GM08714 (cell line): Measurements from ENCODE around the gene SLC30A4.

Source experiments
- H3K4me3 ChIP-seq: fragments of 200-500 bp; sonication (Bioruptor generic); 2 replicates; pipeline ENCODE4 v1.5.1; 2014; ENCODE audit warnings: mild to moderate bottlenecking, low read length, inconsistent platforms
- ZNF274 ChIP-seq: IDR thresholded peaks from 2 replicates; pipeline ENCODE4 v1.6.1; 2012; ENCODE audit warnings: mild to moderate bottlenecking, low read depth, low read length

The SLC30A4 gene

DNA sequence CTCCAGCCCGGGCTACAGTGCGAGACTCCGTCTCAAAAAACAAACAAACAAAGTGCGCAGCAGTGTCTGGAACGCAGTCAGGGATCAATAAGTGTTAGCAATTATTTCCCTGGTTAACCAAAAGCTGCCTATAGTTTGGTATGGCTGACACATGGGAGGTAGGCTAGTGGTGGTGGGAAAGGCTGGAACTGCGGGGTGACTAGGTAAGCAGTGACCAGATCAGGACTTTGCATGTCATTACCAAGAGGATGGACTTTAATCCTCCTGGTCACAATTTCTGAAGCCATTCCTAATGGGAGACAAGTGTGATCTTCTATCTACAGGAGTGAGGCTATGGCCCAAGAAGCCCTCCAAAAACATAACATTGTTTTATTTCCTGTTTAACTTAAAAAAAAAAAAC lies 47.8 kb downstream of the SLC30A4 start:
- no peak for TF ChIP-seq ZNF274
- no peak overlapping the region for H3K4me3 ChIP-seq

DNA sequence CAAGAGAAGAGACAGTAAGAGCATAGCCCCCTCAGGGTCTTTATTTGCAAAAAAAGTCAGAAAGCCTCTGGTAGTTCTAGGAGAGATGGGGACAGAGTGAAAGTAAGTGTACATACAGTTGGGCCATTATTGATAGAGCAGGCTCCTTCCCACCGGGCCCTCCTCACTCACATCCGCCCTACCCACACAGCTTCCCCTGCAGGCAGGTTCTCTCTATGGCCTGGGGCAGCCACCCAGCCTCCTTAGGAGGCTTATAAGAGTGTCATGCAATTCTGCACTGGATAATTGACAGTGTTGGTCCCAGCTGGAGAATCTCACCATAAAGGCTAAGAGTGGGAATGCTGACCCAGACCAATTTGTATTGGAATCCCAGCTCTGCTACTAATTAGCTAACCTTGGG lies 49.5 kb downstream of the SLC30A4 start:
- no peak for TF ChIP-seq ZNF274
- H3K4me3 ChIP-seq = no peak overlapping the region

DNA sequence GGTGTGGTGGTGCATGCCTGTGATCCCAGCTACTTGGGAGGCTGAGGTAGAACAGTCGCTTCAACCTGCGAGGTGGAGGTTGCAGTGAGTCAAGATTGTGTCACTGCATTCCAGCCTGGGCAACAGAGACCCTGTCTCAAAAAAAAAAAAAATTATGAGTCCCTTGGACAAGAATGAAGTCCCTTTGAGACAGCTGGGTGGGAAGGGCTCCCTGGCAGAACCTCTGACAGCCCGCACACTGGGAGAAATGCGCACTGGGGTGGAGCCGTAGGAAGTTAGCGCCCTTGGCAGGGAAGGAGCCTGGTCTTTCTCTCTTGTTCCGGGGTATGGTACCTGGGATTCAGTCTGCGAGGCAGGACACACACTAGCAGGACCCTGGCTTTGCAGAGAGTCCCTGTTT lies 51.4 kb downstream of the SLC30A4 start:
- no peak overlapping the region for H3K4me3 ChIP-seq
- no peak for TF ChIP-seq ZNF274

DNA sequence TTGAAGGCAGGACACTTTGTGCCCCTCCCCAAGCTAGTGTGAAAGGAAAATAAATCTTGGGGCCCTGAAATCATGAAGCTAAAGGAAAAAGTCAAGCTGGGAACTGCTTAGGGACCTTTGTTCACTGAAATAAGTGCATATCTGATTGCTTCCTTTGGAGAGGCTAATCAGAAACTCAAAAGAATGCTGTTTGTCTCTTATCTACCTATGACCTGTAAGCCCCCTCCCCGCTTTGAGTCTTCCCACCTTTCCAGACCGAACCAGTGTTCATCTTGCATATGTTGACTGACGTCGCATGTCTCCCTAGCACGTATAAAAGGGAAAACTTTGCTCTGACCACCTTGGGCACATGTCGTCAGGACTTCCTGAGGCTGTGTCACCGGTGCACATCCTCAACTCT lies 53.1 kb downstream of the SLC30A4 start:
- no peak overlapping the region for H3K4me3 ChIP-seq
- no peak for TF ChIP-seq ZNF274

DNA sequence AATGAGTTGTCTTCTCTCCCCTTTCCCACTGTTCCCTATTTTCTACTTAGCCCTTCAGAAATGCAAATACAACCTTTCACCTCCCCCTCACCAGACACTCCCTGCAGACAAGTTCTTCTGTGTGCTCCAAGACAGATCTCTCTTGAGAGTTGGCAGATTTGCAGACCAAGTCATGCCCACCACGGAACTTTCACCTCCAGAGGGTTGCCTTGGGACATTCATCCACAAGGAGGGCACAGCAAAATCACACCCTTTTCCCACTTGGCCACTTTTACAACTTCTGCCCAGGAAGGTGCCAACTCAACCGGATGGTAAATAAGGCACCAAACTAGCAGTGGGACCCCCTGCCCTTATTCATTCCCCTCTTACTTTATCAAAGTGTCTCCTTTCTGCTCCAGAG lies 53.5 kb downstream of the SLC30A4 start:
- no peak overlapping the region for H3K4me3 ChIP-seq
- no peak for TF ChIP-seq ZNF274

DNA sequence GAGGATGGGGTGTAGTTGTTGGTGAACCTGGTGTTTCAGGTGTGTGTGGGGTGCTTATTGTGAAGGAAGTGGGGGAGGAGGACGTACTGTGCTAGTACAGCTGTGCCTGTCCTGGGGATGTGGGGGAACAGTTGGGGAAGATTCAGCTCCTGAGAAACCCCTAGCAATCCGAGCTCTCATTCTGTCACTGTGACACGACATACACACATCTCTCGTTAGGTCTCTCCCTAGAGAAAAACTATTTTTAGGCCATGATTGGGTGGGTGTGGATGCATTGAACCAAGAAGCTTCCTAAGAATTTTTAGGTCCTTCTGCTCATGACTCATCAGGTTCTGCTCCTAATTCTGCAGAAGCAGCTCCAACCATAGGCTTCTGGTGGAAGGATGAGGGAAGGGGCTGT lies 54.3 kb downstream of the SLC30A4 start:
- H3K4me3 ChIP-seq = no peak overlapping the region

DNA sequence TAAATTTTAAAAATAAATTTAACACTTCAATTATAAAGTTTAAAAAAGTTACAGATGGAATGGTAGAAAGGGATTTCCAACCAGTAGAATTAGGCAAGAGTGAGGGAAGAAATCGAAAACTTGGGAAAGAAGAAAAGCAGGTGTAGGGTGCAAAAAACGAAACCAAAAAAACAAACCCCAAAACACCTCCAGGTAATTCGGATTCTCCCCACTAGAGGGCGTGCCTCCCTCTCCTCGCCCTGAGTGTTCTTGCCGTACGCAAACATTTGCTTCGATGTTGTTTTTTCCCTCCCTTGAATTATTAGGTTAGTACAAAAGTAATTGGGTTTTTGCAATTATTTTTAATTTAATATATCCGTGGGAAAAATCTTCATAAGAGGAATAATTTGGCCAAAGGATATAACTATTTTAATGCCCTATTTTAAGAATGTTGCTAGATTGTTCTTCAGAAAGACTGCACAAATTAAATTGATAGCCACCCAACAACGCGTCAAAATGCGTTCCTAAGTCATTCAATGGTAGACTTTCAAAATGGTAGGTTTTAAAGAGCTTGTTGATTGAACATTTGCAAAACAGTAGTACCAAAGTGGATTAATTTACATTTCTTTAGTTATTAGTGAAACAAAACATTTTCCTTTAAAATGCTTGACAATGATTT lies 63.7 kb downstream of the SLC30A4 start:
- peak overlapping the region; percentile 36 for H3K4me3 ChIP-seq
- no peak for TF ChIP-seq ZNF274

More for the DNA sequence above, 54.3 kb downstream of the SLC30A4 start:
- no peak for TF ChIP-seq ZNF274

DNA sequence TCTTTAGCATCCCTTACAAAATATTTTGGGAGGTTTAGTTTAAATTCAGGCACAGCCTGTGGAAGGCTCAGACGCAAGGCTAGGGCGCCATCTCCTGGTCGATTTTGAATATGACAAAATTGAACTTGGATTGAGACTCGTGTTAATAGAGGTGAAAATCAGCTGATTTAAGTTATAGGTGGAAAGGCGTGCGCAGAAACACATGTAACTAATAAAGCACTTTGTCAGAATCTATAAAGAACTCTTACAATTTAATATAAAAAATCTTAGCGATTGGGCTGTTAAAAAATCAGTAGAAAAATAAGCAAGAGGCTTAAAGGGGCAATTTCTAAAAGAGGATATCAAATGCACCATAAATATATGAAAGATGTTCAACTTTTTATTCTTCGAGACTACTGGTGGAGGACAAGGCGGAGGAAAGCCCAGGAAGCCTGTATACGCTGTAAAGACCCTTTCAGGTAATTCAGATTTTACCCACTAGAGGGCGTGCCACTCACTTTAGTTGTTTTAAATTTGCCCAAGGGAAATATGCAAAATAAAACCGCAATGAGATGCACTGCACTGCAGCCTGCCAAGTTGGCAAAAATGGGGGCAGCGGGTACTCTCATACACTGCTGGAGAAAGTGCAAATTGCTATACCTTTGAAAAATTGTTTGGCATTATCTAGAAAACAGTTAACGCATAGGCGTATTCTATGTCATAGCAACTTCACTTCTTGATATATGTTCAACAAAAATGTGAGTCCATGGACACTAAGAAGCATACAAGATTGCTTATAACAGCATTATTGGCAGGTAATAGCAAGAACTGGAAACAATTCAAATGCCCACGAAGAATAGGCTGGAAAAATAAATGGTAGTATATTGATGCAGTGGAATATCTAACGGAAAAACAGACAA lies 64.7 kb downstream of the SLC30A4 start:
- peak overlapping the region; percentile 36 for H3K4me3 ChIP-seq
- TF ChIP-seq ZNF274 = no peak

DNA sequence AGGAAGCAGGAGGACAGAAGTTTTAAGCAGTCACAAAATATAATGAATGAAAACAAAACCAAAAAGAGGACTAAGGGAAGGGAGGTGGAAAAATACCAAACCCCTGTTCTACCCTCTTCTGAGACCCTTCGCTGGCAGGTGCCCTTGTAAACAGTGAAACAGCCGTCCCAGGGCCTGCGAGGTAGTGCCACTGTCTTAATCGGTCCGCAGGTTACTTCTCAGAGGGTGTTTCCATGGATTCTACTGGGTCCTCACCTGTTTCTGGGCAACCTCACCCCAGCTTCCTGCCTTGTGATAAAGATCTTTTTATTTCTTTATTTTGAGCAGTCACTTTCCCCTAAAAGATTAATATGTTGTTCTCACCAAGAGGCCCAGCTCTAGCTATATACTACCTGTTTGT lies 65.3 kb downstream of the SLC30A4 start:
- no peak overlapping the region for H3K4me3 ChIP-seq
- no peak for TF ChIP-seq ZNF274

DNA sequence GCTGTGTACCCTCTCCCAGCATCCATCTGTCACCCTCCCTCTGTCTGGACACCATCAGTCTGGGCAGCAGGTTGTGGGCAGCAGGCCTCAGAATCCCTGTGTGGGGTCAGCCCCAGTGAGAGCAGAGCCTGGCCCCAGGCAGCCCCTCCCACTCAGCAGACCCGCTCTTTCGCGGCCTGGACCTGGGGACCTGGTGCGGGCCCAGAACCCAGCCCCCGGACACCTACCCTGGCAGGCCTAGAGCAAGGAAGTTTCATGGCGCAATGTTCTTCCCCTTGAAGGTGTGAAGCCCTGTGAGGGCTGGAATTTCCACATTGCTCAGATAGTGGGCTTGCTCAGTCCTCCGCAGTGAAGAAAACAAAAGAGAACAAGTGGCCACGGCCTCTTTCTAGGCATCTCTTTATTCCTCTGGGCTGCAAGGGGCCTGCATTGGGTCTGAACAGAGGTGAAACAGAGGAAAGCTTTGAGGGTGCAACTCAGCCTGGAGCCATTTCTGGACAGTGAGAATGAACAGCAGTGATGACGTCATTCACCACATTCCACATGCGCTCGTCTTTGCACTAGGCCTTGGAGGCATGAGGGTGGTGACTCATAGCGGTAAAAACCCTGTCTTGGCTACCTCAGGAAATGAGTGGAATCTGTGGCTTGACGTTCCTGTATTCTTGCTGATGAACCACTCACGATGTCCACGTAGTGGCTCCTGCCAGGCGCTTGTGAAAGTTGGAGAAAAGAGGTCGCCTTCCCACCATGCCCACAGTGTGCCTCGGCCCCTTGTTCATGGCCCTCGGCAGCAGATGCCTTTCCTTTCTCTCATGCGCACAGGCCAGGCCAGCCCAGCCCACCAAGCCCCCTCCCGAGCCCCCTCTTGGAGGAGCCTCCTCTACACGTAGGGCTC lies 66.1 kb downstream of the SLC30A4 start:
- no peak overlapping the region for H3K4me3 ChIP-seq
- TF ChIP-seq ZNF274 = no peak

DNA sequence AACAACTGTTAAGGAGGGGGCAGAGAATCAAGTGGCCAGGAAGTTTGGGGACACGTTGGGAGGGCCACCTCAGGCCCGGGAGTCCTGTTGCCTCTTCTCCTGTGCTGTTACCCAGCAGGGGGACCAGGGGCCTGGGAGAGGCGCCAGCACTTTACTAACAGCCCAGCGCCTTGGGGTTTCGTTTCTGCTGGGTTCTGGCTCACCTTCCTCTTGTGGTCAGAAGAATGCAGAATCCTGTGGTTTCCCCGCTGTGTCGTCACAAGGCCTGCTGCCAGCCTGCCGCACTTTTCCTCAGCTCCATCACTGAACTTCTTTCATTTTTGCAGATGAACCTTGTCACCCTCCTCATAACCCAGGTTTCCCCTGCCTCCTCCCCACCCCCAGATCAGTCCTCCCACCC lies 67.7 kb downstream of the SLC30A4 start:
- H3K4me3 ChIP-seq = no peak overlapping the region
- no peak for TF ChIP-seq ZNF274

DNA sequence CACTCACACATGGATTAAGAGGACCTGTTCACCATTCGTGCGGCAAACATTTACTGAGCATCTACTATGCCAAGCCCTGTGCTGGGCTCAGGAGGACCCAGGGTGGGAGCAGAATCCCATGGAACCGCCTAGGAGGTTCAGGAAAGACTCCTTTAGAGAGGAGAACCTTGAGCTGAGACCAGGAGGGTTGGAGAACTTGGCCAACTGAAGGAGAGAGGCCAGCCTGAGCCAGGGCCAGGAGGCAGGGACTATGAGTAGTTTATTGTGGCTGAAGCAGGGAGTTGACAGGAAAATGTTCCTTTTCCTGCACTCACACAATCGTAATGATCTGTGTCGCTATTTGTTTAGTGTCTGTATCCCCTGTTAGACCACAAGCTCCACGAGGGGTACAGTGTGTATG lies 71.3 kb downstream of the SLC30A4 start:
- no peak for TF ChIP-seq ZNF274
- H3K4me3 ChIP-seq = no peak overlapping the region

DNA sequence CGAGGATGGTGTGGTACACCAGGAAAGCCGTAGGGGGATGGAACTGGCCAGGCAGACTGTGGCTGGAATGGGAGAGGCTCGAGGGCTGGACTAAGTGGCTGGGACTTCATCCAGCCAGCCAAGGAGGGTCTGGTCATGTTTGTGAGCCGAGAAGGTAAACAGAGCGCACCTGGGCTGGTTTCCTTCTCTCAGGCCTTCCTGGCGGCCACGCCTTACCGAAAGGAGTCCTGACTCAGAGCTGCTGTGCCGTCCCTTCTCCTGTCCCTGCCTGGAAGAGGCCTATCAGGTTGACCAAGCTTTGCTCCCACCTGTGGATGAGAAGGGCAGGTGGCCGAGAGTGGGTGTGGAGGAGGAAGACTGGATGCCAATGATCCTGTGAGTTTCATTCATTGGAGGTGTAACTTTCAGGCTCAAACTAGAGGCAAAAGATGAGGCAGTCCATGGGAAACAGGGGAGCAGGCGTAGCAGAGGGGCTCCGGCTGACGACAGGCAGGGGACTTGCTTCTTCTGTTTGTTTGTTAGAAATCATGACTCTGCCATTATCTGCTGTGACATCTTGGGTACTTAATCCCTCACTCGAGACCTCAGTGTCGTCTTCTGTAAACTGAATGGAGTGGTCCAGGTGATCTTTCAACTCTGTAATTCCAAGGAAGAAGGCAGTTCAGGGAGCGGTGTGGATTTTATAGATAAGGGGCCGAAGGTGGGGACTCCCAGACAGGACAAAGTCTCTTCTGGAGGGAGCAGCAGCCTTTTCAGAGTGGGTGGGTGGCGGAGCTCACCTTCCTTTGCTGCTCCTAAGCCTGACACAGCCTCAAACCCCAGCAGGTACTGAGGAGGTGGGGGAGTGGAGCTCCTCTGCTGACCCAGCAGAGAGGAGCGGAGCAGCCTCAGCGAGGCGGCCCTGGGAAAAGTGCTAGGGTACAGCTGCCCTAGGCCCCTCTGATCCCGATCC lies 72.4 kb downstream of the SLC30A4 start:
- TF ChIP-seq ZNF274 = no peak
- no peak overlapping the region for H3K4me3 ChIP-seq
